ENCODE measurements around the gene DOK7.

DNA sequence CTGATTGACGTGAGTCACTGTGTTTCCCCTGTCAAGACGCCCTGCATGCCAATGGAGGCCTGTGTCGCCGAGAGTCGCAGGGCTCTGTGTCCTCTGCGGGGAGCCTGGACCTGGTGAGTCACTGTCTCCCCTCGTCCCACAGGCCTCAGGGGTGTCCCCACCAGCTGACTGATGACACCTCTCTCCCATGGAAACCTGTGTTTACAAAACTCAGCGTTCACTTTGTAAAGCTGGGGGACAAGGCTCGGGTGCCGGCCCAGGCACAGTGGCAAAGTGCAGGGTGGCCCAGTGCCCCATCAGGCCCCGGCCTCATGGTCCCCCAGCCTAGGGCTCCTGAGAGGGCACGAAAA lies 42.5 kb upstream of the DOK7 start:
- TF ChIP-seq, protein P1, sequence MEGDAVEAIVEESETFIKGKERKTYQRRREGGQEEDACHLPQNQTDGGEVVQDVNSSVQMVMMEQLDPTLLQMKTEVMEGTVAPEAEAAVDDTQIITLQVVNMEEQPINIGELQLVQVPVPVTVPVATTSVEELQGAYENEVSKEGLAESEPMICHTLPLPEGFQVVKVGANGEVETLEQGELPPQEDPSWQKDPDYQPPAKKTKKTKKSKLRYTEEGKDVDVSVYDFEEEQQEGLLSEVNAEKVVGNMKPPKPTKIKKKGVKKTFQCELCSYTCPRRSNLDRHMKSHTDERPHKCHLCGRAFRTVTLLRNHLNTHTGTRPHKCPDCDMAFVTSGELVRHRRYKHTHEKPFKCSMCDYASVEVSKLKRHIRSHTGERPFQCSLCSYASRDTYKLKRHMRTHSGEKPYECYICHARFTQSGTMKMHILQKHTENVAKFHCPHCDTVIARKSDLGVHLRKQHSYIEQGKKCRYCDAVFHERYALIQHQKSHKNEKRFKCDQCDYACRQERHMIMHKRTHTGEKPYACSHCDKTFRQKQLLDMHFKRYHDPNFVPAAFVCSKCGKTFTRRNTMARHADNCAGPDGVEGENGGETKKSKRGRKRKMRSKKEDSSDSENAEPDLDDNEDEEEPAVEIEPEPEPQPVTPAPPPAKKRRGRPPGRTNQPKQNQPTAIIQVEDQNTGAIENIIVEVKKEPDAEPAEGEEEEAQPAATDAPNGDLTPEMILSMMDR (IDR thresholded peaks at IDR 0.05) = no peak
- no peak for TF ChIP-seq POLR2A (IDR thresholded peaks at IDR 0.05)
